Activated CD4-positive, alpha-beta T cell treated with anti-CD3 and anti-CD28 coated beads, Interleukin-2, amount 50 U/mL, for 16 hours (primary cell): ENCODE results near the gene HSPA1L.

ENCODE experiments used
- DNase-seq: peaks from one replicate; pipeline ENCODE4 v3.0.0-alpha.2; 2020

Gene HSPA1L

GRCh38 chr6:31762356-31762755 lies 52.7 kb downstream of the HSPA1L start, which contains the start of gene SAPCD1:
TSS of gene SAPCD1 (plus strand) at chr6:31762656. CDS start at chr6:31763055, 399 bp downstream.
- DNase-seq: no peak

- DNase-seq: no peak
Measured at GRCh38 chr6:31761343-31761742, 53.7 kb downstream of the HSPA1L start.

- DNase-seq: no peak
Measured at GRCh38 chr6:31760790-31761189, 54.3 kb downstream of the HSPA1L start.
